Tibial artery (tissue), 4 donors: ENCODE data around the gene SLC46A1.

Source experiments
- DNase-seq, 2 donors: peaks; one replicate each; pipeline ENCODE4 v3.0.0-alpha.2; 2019
- H3K27ac ChIP-seq, 2 donors: fragments of 200-600 bp; sonication (generic) in 1 of 2; 1 replicate in 1 of 2; 2 replicates in 1 of 2; pipeline ENCODE4 v1.5.1; 2018 to 2019; ENCODE audit warnings: mild to moderate bottlenecking in 1 of 2
- H3K27me3 ChIP-seq, 2 donors: fragments of 200-600 bp; sonication (generic) in 1 of 2; one replicate each; pipeline versions ENCODE4 v1.5.1 to v1.6.0; 2016 to 2019
- H3K36me3 ChIP-seq, 3 donors: fragments of 200-600 bp; sonication (generic) in 2 of 3; one replicate each; pipeline ENCODE4 v1.5.1; 2016 to 2019; ENCODE audit warnings: mild to moderate bottlenecking in 2 of 3
- H3K4me1 ChIP-seq, 4 donors: fragments of 200-600 bp; sonication (generic) in 2 of 4; 1 replicate in 3 of 4; 2 replicates in 1 of 4; pipeline ENCODE4 v1.5.1; 2016 to 2019
- H3K4me3 ChIP-seq, 2 donors: fragments of 200-600 bp; sonication (generic) in 1 of 2; 1 replicate in 1 of 2; 2 replicates in 1 of 2; pipeline ENCODE4 v1.5.1; 2018 to 2019; ENCODE audit warnings: mild to moderate bottlenecking in 2 of 2
- H3K9me3 ChIP-seq, 3 donors: fragments of 200-600 bp; sonication (generic) in 1 of 3; one replicate each; pipeline ENCODE4 v1.5.1; 2016 to 2019
- intact Hi-C: fragments of 100-400 bp; cut with DNase I; formaldehyde crosslinking; loops from one replicate; pipeline ENCODE4 v1.15.0; 2023; ENCODE audit warnings: low total_unique reads
- TF ChIP-seq, protein P1 (sequence below), 2 experiments: fragments of 200-600 bp in 1 of 2; fragments of 450-650 bp in 1 of 2; IDR thresholded peaks; one replicate each; pipeline ENCODE4 v1.5.1; 2017 to 2019; ENCODE audit warnings: antibody characterized with exemption in 2 of 2, mild to moderate bottlenecking in 1 of 2, moderate library complexity in 1 of 2

Gene SLC46A1

DNA sequence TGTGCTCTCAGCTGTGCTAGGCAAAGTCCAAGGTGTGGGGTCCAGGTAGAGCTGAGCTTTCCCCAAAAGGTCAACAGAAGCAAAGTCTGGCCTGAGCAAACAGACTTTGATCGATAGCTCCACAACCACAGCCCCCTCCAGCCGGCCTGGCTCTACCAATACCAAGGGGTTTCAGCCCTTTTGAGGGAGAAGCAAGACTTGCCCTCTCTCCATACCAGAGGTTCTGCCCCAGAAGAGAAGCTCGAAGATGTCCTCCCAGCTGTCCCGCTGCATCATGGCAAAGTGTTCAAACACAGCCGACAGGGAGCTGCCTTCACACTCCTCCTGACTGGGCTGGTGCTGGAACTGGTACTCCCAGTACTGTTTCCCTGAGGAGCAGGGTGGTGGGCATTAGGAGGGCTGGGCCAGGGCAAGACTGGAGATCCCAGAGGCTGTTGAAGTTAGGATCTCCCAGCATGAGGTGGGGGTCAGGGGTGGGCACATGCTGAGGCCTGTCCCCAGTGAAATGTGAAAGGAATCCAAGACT lies 37.6 kb downstream of the SLC46A1 start:
- intact Hi-C loops, result no loop called here
- Histone ChIP-seq H3K4me1 (peaks cover 6 to 26% (median 22%) of the 10 kb centered on the region in 4 donors), H3K9me3 (no peaks in the 10 kb centered on the region), H3K4me3 (no peak overlapping the region), H3K27ac (no peak overlapping the region), H3K27me3 (no peaks in the 10 kb centered on the region), H3K36me3 (peaks cover 0 to 36% (median 15%) of the 10 kb centered on the region in 3 donors)
- TF ChIP-seq, protein P1, sequence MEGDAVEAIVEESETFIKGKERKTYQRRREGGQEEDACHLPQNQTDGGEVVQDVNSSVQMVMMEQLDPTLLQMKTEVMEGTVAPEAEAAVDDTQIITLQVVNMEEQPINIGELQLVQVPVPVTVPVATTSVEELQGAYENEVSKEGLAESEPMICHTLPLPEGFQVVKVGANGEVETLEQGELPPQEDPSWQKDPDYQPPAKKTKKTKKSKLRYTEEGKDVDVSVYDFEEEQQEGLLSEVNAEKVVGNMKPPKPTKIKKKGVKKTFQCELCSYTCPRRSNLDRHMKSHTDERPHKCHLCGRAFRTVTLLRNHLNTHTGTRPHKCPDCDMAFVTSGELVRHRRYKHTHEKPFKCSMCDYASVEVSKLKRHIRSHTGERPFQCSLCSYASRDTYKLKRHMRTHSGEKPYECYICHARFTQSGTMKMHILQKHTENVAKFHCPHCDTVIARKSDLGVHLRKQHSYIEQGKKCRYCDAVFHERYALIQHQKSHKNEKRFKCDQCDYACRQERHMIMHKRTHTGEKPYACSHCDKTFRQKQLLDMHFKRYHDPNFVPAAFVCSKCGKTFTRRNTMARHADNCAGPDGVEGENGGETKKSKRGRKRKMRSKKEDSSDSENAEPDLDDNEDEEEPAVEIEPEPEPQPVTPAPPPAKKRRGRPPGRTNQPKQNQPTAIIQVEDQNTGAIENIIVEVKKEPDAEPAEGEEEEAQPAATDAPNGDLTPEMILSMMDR (IDR thresholded peaks at IDR 0.05), result no peak
- DNase-seq, result no peak

DNA sequence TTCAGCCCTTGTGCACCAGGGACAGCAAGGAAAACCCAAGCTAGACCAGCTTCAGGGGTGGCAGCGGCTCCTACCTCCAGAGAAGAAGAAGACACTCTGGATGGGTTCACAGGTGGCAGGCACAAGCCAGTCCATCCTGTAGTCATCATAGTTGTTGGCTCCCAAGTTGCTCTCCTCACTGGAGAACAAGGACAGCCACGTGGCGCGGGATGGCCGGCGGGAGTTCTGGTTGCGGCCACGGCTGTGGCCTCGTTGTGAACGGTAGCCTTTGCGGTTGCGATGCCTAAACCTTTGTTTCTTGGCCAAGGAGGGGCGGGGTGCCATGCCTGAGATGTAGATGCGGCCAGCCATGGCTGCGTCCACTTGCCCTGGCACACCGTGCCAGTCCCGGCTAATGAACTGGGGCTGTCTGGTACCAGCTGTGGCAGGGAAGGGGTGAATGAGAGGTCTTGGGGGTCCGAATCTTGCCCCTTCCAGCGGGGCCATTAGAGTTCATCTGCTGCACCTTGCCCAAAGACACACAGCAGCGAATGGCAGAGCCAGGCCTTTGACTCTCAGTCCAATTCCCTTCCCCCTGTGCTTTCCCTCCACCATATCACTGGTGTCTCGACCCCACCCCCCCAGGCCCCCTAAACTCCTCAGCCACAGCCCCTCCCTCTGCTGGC lies 38.2 kb downstream of the SLC46A1 start:
- Histone ChIP-seq H3K36me3 (peaks cover 4 to 41% (median 21%) of the 10 kb centered on the region in 3 donors), H3K4me3 (no peak overlapping the region), H3K27me3 (no peaks in the 10 kb centered on the region), H3K27ac (no peak overlapping the region), H3K9me3 (no peaks in the 10 kb centered on the region), H3K4me1 (peaks cover 0 to 20% (median 16%) of the 10 kb centered on the region in 4 donors)
- intact Hi-C loops, result no loop called here
- TF ChIP-seq, protein P1 (IDR thresholded peaks at IDR 0.05), result no peak
- no peak for DNase-seq

DNA sequence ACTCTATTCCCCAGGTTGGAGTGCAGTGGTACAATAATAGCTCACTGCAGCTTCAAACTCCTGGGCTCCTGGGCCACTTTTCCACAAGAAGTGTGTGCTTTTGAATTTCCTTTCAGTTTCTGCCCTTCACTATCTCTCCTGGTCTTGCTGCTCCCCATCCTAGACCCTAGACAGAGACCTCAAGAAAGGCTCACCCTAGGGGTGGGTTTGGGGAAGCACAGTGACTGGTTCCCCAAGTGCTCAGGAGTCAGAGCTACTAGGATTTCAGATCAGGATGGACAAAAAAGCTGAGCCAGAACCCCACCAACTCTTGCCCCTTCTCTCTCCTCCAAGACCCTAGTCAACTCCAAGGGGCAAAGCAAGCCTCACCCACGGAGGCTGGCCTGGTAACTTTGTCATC lies 39.4 kb downstream of the SLC46A1 start:
- Histone ChIP-seq H3K4me3 (no peak overlapping the region), H3K27ac (no peak overlapping the region), H3K9me3 (no peaks in the 10 kb centered on the region), H3K27me3 (no peaks in the 10 kb centered on the region), H3K36me3 (peaks cover 15 to 53% (median 32%) of the 10 kb centered on the region in 3 donors), H3K4me1 (peaks cover 0 to 14% (median 6%) of the 10 kb centered on the region in 4 donors)
- TF ChIP-seq, protein P1 (IDR thresholded peaks at IDR 0.05), result no peak
- intact Hi-C loops, result no loop called here
- DNase-seq, result no peak

DNA sequence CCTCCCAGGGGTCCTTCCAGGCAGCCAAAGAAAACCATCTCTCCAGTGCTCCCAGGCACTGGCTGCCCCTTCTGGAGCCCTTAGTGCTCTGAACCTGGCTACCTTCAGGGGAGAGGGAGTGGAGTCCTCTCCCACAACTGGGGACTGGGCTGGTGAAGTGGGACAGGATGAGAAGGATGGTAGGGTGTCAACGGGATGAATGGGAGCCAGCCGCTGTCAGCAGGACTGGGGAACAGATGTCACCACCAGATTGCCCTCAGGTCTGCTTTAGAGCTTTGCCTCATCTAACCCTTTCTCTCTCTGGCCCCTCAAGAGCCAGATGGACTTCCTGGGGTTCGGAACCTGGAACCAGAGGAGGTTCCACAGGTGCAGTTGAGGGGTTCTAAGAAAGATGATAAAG lies 40.5 kb downstream of the SLC46A1 start:
- intact Hi-C loops, result no loop called here
- Histone ChIP-seq H3K36me3 (peaks cover 26 to 64% (median 43%) of the 10 kb centered on the region in 3 donors), H3K9me3 (no peaks in the 10 kb centered on the region), H3K27ac (no peak overlapping the region), H3K27me3 (no peaks in the 10 kb centered on the region), H3K4me3 (no peak overlapping the region), H3K4me1 (peaks cover 0 to 5% (median 0%) of the 10 kb centered on the region in 4 donors)
- DNase-seq, result no peak
- TF ChIP-seq, protein P1 (IDR thresholded peaks at IDR 0.05), result no peak

DNA sequence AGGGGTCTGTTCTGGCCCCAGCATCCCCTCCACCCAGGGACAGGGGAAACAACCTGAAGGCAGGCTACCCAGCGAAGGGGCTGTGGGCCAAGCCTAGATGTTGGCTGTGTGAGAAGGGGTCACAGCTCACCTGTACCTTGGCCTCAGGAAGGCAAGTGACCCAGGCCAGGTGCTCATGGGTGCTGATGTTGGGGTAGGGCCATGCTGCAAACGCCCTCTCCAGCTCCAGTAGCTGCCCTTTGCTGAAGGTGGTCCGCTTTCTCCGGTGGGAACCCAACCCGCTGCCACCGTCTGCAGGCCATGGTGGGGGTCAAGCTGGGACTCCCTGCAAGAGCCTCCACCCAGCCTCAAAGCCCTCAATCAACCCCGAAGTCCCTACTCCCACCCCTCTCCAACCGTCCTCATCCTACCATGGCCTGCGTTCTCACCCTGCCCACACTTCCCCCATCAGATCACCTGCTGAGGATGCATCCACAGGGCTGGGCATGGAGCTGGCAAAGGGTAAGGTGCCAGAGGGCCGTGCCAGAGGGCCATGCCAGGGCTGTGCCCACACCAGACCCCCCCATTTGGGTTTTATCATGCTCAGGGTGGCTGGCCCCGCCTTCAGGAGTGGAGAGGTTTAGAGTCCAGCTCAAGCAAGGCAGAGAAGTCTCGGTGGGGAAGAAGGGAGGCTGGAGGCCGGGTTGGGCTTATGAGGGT lies 41.2 kb downstream of the SLC46A1 start, which contains the start of gene SEBOX:
TSS of gene SEBOX (minus strand) at position 535 of the 699 bp plus-strand sequence. CDS start at position 487, 48 bp downstream.
- Histone ChIP-seq H3K4me3 (no peak within 1 kb of the TSS), H3K27me3 (no peaks in the 10 kb centered on the region), H3K4me1 (no peaks in the 10 kb centered on the region), H3K27ac (no peak within 1 kb of the TSS), H3K9me3 (no peaks in the 10 kb centered on the region), H3K36me3 (peaks cover 33 to 71% (median 50%) of the 10 kb centered on the region in 3 donors)
- TF ChIP-seq, protein P1 (IDR thresholded peaks at IDR 0.05), result no peak
- DNase-seq, result no peak
- intact Hi-C loops, result no loop called here
